Thymus (tissue), 11 donors: ENCODE results near the gene EXOC3L1. TPM values are rescaled to one million over a fixed set of nuclear protein-coding genes. Genes with fewer than 3 reads are reported as not detected.

Experiments used
- DNase-seq, 9 donors: peaks; one replicate each; pipeline ENCODE4 v3.0.0-alpha.2; 2013; ENCODE audit warnings: low spot score in 9 of 9, low read depth in 6 of 9, missing footprints in 1 of 9
- H3K27ac ChIP-seq, 2 donors: one replicate each; pipeline ENCODE4 v1.5.1; 2013; ENCODE audit warnings: control low read depth in 1 of 2, low read depth in 1 of 2, low read length in 1 of 2, mild to moderate bottlenecking in 1 of 2, moderate library complexity in 1 of 2
- H3K27me3 ChIP-seq, 2 donors: one replicate each; pipeline ENCODE4 v1.5.1; 2013; ENCODE audit warnings: low read length in 1 of 2; ENCODE audit not compliant: control insufficient read depth in 2 of 2, insufficient read depth in 1 of 2
- H3K36me3 ChIP-seq, 2 donors: one replicate each; pipeline ENCODE4 v1.5.1; 2013; ENCODE audit warnings: low read length in 1 of 2, mild to moderate bottlenecking in 1 of 2, moderate library complexity in 1 of 2; ENCODE audit not compliant: control insufficient read depth in 2 of 2, insufficient read depth in 2 of 2
- H3K4me1 ChIP-seq, 2 donors: one replicate each; pipeline ENCODE4 v1.5.1; 2013; ENCODE audit warnings: low read length in 2 of 2; ENCODE audit not compliant: control insufficient read depth in 2 of 2, insufficient read depth in 2 of 2
- H3K4me3 ChIP-seq, 2 donors: one replicate each; pipeline ENCODE4 v1.5.1; 2013; ENCODE audit warnings: low read length in 2 of 2, control low read depth in 1 of 2, mild to moderate bottlenecking in 1 of 2
- H3K9me3 ChIP-seq, 2 donors: one replicate each; pipeline ENCODE4 v1.5.1; 2013; ENCODE audit warnings: low read length in 1 of 2, mild to moderate bottlenecking in 1 of 2; ENCODE audit not compliant: control insufficient read depth in 2 of 2, insufficient read depth in 1 of 2
- WGBS: extraction: QIAGEN DNeasy Blood & Tissue Kit; methylation state at CpG from one replicate; pipeline ENCODE4 v1.1.7; 2013; 5-methylcytosine and 5-hydroxymethylcytosine counted together
- polyA plus RNA-seq: library from polyadenylated mRNA; stranded (reverse); fragments of 200-250 nt; gene quantifications from one replicate; pipeline ENCODE4 v1.2.3, GENCODE V29; 2013
- total RNA-seq: library from RNA; stranded (reverse); fragments of 120-200 nt; gene quantifications from one replicate; pipeline ENCODE4 v1.2.4, GENCODE V29; 2013
- donor health status: healthy.

The EXOC3L1 gene
- total and polyA plus RNA-seq, 2 donors: 0.57 to 2.2 TPM

- H3K27ac ChIP-seq: no peak overlapping the region
- no peaks in the 10 kb centered on the region for H3K9me3 ChIP-seq
- WGBS: 77% methylated on average over 18 of the region's 18 CpGs
- no peaks in the 10 kb centered on the region for H3K27me3 ChIP-seq
- no peak overlapping the region for H3K4me3 ChIP-seq
- H3K4me1 ChIP-seq: no peaks in the 10 kb centered on the region
- no peaks in the 10 kb centered on the region for H3K36me3 ChIP-seq
- DNase-seq: no peak
Measured at GRCh38 chr16:67216612-67217490, 26.9 kb upstream of the EXOC3L1 start.

- H3K27ac ChIP-seq: no peak overlapping the region
- no peaks in the 10 kb centered on the region for H3K9me3 ChIP-seq
- no peak for DNase-seq
- no peak overlapping the region for H3K4me3 ChIP-seq
- H3K4me1 ChIP-seq: no peaks in the 10 kb centered on the region
- H3K36me3 ChIP-seq: no peaks in the 10 kb centered on the region
- H3K27me3 ChIP-seq: no peaks in the 10 kb centered on the region
- 80% methylated on average over 5 of the region's 5 CpGs for WGBS
Measured at GRCh38 chr16:67215706-67216105, 25.8 kb upstream of the EXOC3L1 start.

GRCh38 chr16:67213197-67214019 lies 23.5 kb upstream of the EXOC3L1 start:
- Histone ChIP-seq H3K4me1 (no peaks in the 10 kb centered on the region), H3K36me3 (no peaks in the 10 kb centered on the region), H3K9me3 (no peaks in the 10 kb centered on the region), H3K4me3 (no peak overlapping the region), H3K27me3 (no peaks in the 10 kb centered on the region), H3K27ac (no peak overlapping the region)
- WGBS: 94% methylated on average over 8 of the region's 8 CpGs
- no peak for DNase-seq

GRCh38 chr16:67212766-67213165 lies 22.8 kb upstream of the EXOC3L1 start:
- Histone ChIP-seq H3K4me1 (no peaks in the 10 kb centered on the region), H3K9me3 (no peaks in the 10 kb centered on the region), H3K4me3 (no peak overlapping the region), H3K27me3 (no peaks in the 10 kb centered on the region), H3K36me3 (no peaks in the 10 kb centered on the region), H3K27ac (no peak overlapping the region)
- no peak for DNase-seq

GRCh38 chr16:67211674-67212073 lies 21.7 kb upstream of the EXOC3L1 start:
- H3K4me1 ChIP-seq: no peaks in the 10 kb centered on the region
- H3K27me3 ChIP-seq: no peaks in the 10 kb centered on the region
- H3K4me3 ChIP-seq: no peak overlapping the region
- no peak for DNase-seq
- H3K9me3 ChIP-seq: no peaks in the 10 kb centered on the region
- no peak overlapping the region for H3K27ac ChIP-seq
- peaks cover 0 to under 1% of the 10 kb centered on the region in 2 donors for H3K36me3 ChIP-seq
- WGBS: 93% methylated on average over 7 of the region's 7 CpGs

- Histone ChIP-seq H3K4me3 (no peak overlapping the region), H3K27me3 (no peaks in the 10 kb centered on the region), H3K27ac (no peak overlapping the region), H3K36me3 (peaks cover 0 to 6% of the 10 kb centered on the region in 2 donors), H3K4me1 (no peaks in the 10 kb centered on the region), H3K9me3 (no peaks in the 10 kb centered on the region)
- WGBS: 97% methylated on average over 25 of the region's 25 CpGs
- no peak for DNase-seq
Measured at GRCh38 chr16:67210069-67210937, 20.4 kb upstream of the EXOC3L1 start.

- Histone ChIP-seq H3K27ac (no peak overlapping the region), H3K9me3 (no peaks in the 10 kb centered on the region), H3K4me1 (no peaks in the 10 kb centered on the region), H3K36me3 (peaks cover 0 to 6% of the 10 kb centered on the region in 2 donors), H3K27me3 (no peaks in the 10 kb centered on the region), H3K4me3 (no peak overlapping the region)
- no peak for DNase-seq
- 96% methylated on average over 8 of the region's 8 CpGs for WGBS
Measured at GRCh38 chr16:67209565-67209964, 19.6 kb upstream of the EXOC3L1 start.

GRCh38 chr16:67208154-67208896 lies 18.4 kb upstream of the EXOC3L1 start:
- WGBS: 97% methylated on average over 11 of the region's 11 CpGs

More at GRCh38 chr16:67208154-67208896, 18.4 kb upstream of the EXOC3L1 start:
- Histone ChIP-seq H3K9me3 (no peaks in the 10 kb centered on the region), H3K4me3 (no peak overlapping the region), H3K27ac (no peak overlapping the region), H3K36me3 (peaks cover 12% of the 10 kb centered on the region in 2 donors), H3K27me3 (no peaks in the 10 kb centered on the region), H3K4me1 (no peaks in the 10 kb centered on the region)
- DNase-seq: no peak
